AG08396 (cell line): ENCODE data around the gene METRN.

Source experiments
- DNase-seq: peaks from one replicate; pipeline ENCODE4 v3.0.0; 2012; ENCODE audit warnings: low spot score, mixed read lengths

METRN gene

GRCh38 chr16:709566-710499 is 5.1 kb upstream of the METRN start:
- DNase-seq: peak; percentile 98

- DNase-seq: no peak
Measured at GRCh38 chr16:710500-711075, 4.3 kb upstream of the METRN start.

GRCh38 chr16:711084-711483 is 3.8 kb upstream of the METRN start:
- DNase-seq: no peak

GRCh38 chr16:711548-712320 is 3.2 kb upstream of the METRN start:
- DNase-seq: peak; percentile 91

GRCh38 chr16:712740-713250 is 2.1 kb upstream of the METRN start:
- DNase-seq: peak; percentile 90

- DNase-seq: no peak
Measured at GRCh38 chr16:714079-714478, 839 bp upstream of the METRN start.

GRCh38 chr16:715477-716199 is 720 bp downstream of the METRN start:
- DNase-seq: peak; percentile 56

GRCh38 chr16:716200-716568 is 1.3 kb downstream of the METRN start:
- DNase-seq: peak; percentile 80

GRCh38 chr16:716768-717325 is 1.9 kb downstream of the METRN start:
- no peak for DNase-seq

- no peak for DNase-seq
Measured at GRCh38 chr16:717450-718245, 2.7 kb downstream of the METRN start.

- no peak for DNase-seq
Measured at GRCh38 chr16:718389-718788, 3.5 kb downstream of the METRN start.

- no peak for DNase-seq
Measured at GRCh38 chr16:718922-719321, 4.0 kb downstream of the METRN start.

GRCh38 chr16:719815-720446 is 5.0 kb downstream of the METRN start:
- no peak for DNase-seq

GRCh38 chr16:720447-720989 is 5.6 kb downstream of the METRN start:
- DNase-seq: peak; percentile 79

GRCh38 chr16:720990-721764 is 6.3 kb downstream of the METRN start, which contains the start of gene ANTKMT:
Gene ANTKMT (plus strand): TSS chr16:721146. CDS start chr16:721275, 129 bp downstream.
- peak; percentile 92 for DNase-seq

GRCh38 chr16:721765-722540 is 7.0 kb downstream of the METRN start:
- no peak for DNase-seq

- DNase-seq: no peak
Measured at GRCh38 chr16:722835-723633, 8.1 kb downstream of the METRN start.
